Subcutaneous abdominal adipose tissue (tissue), 5 donors: ENCODE measurements around the gene CIART.
A peak's percentile ranks its signal among the peaks of the same experiment; 100 is the strongest.
"Not testable (repeated sequence)": the region's sequence is repeated elsewhere in the genome, so short reads cannot be mapped to it uniquely, and the experiment has no call there.

Source experiments
- H3K27ac ChIP-seq: one replicate; pipeline ENCODE4 v1.7.0; 2013; ENCODE audit warnings: low read depth, mild to moderate bottlenecking, inconsistent platforms, low read length, moderate library complexity
- H3K27me3 ChIP-seq, 5 donors: one replicate each; pipeline ENCODE4 v1.7.0; 2013; ENCODE audit warnings: low read length in 5 of 5, inconsistent platforms in 1 of 5; ENCODE audit not compliant: control insufficient read depth in 5 of 5, insufficient read depth in 4 of 5
- H3K36me3 ChIP-seq, 5 donors: one replicate each; pipeline ENCODE4 v1.7.0; 2013; ENCODE audit warnings: low read length in 5 of 5; ENCODE audit not compliant: control insufficient read depth in 5 of 5, insufficient read depth in 5 of 5
- H3K4me1 ChIP-seq, 5 donors: one replicate each; pipeline ENCODE4 v1.7.0; 2013; ENCODE audit warnings: low read length in 5 of 5, mild to moderate bottlenecking in 3 of 5, moderate library complexity in 1 of 5; ENCODE audit not compliant: control insufficient read depth in 5 of 5, insufficient read depth in 5 of 5
- H3K4me3 ChIP-seq, 5 donors: one replicate each; pipeline ENCODE4 v1.7.0; 2013; ENCODE audit warnings: low read length in 5 of 5, low read depth in 1 of 5
- H3K9ac ChIP-seq, 5 donors: one replicate each; pipeline ENCODE4 v1.7.0; 2013; ENCODE audit warnings: low read length in 5 of 5, mild to moderate bottlenecking in 4 of 5, moderate library complexity in 3 of 5
- H3K9me3 ChIP-seq, 5 donors: one replicate each; pipeline ENCODE4 v1.7.0; 2013; ENCODE audit warnings: low read length in 5 of 5; ENCODE audit not compliant: control insufficient read depth in 5 of 5
- donor health status: healthy.
- donor health status: healthy.
- donor health status: healthy.
- donor health status: healthy.
- donor health status: healthy.

CIART gene, protein sequence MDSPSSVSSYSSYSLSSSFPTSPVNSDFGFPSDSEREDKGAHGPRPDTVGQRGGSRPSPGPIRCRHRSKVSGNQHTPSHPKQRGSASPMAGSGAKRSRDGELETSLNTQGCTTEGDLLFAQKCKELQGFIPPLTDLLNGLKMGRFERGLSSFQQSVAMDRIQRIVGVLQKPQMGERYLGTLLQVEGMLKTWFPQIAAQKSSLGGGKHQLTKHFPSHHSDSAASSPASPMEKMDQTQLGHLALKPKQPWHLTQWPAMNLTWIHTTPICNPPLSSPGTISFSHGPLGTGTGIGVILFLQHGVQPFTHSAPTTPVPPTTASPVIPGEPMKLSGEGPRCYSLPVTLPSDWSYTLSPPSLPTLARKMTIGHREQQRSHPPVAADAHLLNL

DNA sequence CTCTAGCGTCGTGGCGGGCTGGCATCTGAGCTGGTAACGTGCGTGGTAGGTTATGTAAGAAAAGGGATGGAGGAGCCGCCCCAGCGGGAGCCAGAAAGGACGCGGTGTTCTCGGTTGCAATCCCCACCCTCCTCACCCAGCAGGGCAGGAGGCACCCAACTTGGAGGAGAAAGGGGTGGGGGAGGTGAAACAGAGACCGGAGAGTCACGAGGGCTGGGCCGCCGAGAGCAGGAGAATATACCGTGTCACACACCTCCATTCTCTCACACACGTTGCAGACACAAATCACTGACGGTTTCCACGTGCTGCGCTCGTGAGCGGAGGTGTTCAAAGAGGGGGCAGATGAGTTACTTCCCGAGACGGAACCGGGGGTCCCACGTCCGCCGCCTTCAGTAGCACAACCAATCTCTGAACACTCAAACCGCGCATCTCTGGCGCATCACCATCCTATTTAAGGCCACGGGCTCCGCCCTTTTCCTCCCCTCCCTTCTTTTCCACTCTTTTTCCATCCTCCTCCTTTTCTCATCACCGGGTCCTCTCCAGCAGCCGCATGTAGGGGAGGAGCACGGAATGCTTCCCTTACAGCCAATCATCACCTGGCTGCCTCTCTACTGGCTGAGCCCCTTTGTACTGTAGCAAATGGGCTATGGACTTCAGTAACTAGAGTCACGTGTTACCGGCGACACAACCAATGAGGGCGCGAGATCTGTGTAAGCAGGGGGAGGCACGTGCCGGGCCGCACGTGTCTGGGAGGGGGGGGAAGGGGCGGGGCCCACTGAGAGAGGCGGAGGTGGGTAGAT, at the start of gene CIART:
Gene CIART, plus strand, starts transcription at position 797 of the 800 bp plus-strand sequence. CDS start 714 bp downstream, outside the sequence.
- no peaks in the 10 kb centered on the region for H3K9me3 ChIP-seq
- H3K4me1 ChIP-seq: peaks cover 3 to 26% (median 24%) of the 10 kb centered on the region in 5 donors
- peak within 1 kb of the TSS; percentile 84 for H3K27ac ChIP-seq
- peak within 1 kb of the TSS; percentile 71 to 91 (median 77) for H3K4me3 ChIP-seq
- H3K27me3 ChIP-seq: no peaks in the 10 kb centered on the region
- H3K9ac ChIP-seq: peak within 1 kb of the TSS; percentile 34 to 79 (median 62)
- H3K36me3 ChIP-seq: peaks cover 6 to 12% (median 11%) of the 10 kb centered on the region in 5 donors

DNA sequence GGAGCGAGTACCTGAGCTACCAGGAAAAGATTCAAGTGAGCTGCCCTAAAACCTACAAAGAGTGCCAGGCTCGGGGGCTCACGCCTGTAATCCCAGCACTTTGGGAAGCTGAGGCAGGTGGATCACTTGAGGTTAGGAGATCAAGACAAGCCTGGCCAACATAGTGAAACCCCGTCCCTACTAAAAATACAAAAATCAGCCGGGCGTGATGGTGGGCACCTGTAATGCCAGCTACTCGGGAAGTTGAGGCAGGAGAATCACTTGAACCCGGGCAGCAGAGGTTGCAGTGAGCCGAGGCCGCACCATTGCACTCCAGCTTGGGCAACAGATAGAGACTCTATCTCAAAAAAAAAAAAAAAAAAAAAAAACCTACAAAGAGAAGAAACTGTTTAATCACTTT, 49.4 kb upstream of the CIART start:
- not testable (repeated sequence) for H3K4me3 ChIP-seq, H3K9me3 ChIP-seq, H3K36me3 ChIP-seq, H3K27me3 ChIP-seq
- Histone ChIP-seq H3K9ac (peak overlapping the region in 1 of 5 donors; percentile 96), H3K4me1 (peaks cover 0 to 32% (median 23%) of the 10 kb centered on the region in 5 donors), H3K27ac (peak overlapping the region; percentile 94)

DNA sequence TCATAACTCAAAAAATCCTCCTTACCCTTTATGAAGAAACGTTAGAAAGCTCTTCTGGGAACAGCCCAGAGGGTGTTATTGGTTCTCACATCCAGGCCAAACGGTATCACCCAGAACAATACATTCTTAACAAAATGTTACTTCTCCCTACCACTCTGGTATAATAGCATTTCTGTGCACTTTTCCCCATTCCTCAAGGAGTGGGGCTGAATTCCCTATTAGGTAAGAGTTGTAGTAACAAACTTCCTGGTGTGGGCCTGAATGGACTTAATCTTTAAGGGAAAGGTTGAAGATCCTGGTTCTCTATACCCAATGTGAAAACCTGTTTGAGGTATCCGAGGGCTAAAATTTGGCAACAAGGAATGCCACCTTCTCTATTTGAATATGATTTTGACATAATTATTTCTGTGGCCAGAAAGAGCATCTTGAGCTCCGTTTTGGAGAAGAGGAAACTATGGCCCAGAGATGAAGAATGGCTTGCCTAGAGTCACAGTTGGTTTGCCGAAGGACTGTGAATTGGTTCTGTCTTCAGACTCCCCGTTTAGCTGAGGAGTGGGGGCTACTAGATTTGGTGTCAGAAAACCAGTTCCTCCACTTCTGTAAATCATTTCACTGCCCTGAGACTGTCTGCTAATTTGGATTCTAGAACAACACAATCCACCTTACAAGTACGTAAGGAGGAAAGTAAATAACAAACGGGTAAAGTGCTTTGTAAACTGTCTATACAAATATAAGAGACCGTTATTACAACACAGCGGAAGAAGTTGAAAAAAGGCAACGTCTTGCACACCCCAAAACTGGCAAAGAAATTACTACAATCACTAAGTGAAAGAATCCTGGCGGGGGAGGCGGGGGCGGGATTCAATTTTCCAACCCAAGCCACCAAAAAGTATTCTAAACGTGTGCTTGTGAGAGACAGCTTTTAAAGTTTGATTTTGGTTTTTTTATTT, 48.7 kb upstream of the CIART start:
- Histone ChIP-seq H3K27ac (peak overlapping the region; percentile 94), H3K36me3 (peaks cover 0 to 3% (median 0%) of the 10 kb centered on the region in 5 donors), H3K27me3 (no peaks in the 10 kb centered on the region), H3K4me3 (peak overlapping the region; percentile 89 to 95 (median 94)), H3K9me3 (no peaks in the 10 kb centered on the region), H3K9ac (peak overlapping the region; percentile 41 to 96 (median 80)), H3K4me1 (peaks cover 0 to 32% (median 23%) of the 10 kb centered on the region in 5 donors)

DNA sequence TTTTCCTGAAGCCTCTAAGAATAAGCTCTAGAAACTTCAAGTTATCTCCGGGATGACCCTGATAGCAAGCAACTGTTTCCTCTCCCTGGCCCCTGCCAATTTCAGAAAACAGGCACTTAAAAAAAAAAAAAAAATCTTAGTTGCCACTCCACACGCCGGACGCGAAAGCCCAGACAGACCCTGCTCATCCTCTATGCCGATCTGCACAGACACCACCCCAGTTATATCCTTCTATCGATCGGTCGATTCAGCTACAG, 48.1 kb upstream of the CIART start:
- H3K9me3 ChIP-seq: no peaks in the 10 kb centered on the region
- peak overlapping the region; percentile 89 to 95 (median 94) for H3K4me3 ChIP-seq
- peaks cover 0 to 32% (median 23%) of the 10 kb centered on the region in 5 donors for H3K4me1 ChIP-seq
- no peaks in the 10 kb centered on the region for H3K27me3 ChIP-seq
- peak overlapping the region; percentile 94 for H3K27ac ChIP-seq
- peaks cover 0 to 3% (median 0%) of the 10 kb centered on the region in 5 donors for H3K36me3 ChIP-seq
- peak overlapping the region in 4 of 5 donors; percentile 80 to 96 (median 89) for H3K9ac ChIP-seq

DNA sequence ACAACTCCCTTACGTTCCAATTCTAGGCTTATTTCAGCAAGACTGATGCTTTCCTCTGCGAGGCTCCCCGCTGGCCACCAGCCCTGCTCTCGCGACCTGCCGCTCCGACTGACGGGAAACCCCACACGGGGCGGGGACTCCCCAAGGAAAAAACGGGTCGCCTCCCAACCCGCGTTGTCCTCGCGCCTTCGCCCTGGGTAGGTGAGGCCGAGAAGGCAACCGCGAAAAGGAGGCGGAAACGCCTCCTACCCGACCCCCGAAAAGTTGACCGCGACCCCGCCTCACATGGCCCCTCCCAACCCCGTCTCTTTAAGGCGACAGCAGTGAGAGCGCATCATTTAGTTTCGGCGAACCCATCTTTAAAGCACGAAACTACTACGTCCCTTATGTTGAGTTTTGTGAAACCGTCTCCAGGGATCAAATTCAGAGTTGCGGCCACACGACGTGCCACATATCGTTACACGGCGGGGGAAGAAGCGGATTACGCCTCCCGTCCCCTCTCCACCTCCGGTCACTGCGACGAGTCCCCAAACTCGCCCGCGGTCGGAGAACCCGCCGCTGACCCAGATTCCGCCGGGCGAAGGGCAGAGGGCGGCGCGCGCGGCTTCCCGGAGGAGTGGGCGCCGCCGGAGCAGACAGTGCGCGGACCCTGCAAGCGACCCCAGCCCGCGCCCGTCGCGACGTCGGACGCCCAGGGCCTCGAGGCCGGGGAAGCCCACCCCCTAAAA, 47.6 kb upstream of the CIART start:
- H3K36me3 ChIP-seq: peaks cover 0 to 3% (median 0%) of the 10 kb centered on the region in 5 donors
- H3K9ac ChIP-seq: peak overlapping the region; percentile 80 to 96 (median 90)
- peak overlapping the region; percentile 94 for H3K27ac ChIP-seq
- peak overlapping the region; percentile 89 to 95 (median 94) for H3K4me3 ChIP-seq
- H3K4me1 ChIP-seq: peaks cover 0 to 32% (median 23%) of the 10 kb centered on the region in 5 donors
- H3K27me3 ChIP-seq: no peaks in the 10 kb centered on the region
- H3K9me3 ChIP-seq: no peaks in the 10 kb centered on the region

DNA sequence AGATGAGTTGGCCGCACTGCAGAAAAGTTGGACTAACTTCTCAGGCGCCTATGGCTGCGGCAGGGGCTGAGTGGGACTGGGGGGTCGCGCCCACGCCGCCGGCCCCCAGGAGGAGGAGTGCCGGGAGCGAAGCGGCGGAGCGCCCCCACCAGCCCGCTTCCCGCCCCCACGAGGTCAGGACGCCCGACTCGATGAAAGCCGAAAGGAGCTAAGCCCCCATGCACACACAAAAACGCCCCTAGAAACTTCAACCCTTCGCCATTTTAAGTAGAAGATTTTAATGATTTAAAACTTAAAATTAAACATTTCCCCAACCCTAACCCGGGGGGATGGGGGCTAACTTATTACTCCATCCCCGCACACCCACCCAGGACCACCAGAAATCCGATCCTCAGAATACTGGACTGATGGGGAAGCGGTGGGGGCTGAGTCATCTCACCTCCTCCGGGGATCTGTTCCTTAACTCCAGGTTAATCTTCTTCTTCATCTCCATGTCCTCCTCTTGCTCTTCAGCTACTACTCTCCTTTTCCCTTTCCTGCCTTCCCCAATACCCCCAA, 47.0 kb upstream of the CIART start:
- peaks cover 0 to 32% (median 23%) of the 10 kb centered on the region in 5 donors for H3K4me1 ChIP-seq
- no peaks in the 10 kb centered on the region for H3K27me3 ChIP-seq
- peaks cover 0 to 3% (median 0%) of the 10 kb centered on the region in 5 donors for H3K36me3 ChIP-seq
- peak overlapping the region; percentile 94 for H3K27ac ChIP-seq
- peak overlapping the region; percentile 89 to 96 (median 94) for H3K4me3 ChIP-seq
- no peaks in the 10 kb centered on the region for H3K9me3 ChIP-seq
- H3K9ac ChIP-seq: peak overlapping the region; percentile 80 to 96 (median 90)

DNA sequence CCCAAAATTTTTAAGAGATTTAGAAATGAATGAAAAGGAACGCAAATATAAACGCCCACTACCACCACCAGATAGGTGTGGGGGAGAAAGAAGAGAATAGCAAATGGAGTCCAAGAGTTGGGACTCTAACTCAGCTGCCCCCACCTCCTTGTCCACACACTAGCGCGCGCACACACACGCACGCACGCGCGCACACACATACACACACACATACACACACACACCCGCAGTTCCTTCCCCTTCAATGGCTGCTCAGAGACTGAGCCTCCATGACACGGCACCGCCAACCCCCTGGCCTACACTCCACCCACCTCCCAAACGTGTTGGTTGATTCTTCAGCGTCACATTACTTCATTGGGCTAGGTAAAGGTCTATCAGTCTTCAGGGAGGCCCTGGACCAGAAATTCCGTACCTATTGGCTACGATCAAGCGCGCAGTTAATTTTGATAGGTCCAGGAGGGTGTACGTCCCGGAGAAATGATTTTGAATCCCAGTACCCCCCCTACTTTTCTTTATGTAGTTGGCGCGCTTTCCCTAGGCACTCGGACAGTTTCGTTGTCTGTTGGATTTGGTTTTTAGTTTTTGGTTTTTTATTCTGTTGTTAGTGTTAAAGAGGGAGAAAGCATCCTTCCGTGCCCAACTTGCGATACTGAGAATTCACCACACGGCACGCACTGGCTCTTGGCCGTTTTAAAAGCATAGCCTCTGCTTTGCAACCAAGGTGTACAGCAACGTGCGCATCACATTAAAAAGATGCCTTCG, 46.3 kb upstream of the CIART start, which contains the start of gene ANP32E:
Gene ANP32E, minus strand, starts transcription at position 261 of the 762 bp plus-strand sequence. CDS start 326 bp downstream, outside the sequence.
- H3K36me3 ChIP-seq: peaks cover 0 to 3% (median 0%) of the 10 kb centered on the region in 5 donors
- H3K9ac ChIP-seq: peak within 1 kb of the TSS; percentile 80 to 96 (median 90)
- peak within 1 kb of the TSS; percentile 94 for H3K27ac ChIP-seq

DNA sequence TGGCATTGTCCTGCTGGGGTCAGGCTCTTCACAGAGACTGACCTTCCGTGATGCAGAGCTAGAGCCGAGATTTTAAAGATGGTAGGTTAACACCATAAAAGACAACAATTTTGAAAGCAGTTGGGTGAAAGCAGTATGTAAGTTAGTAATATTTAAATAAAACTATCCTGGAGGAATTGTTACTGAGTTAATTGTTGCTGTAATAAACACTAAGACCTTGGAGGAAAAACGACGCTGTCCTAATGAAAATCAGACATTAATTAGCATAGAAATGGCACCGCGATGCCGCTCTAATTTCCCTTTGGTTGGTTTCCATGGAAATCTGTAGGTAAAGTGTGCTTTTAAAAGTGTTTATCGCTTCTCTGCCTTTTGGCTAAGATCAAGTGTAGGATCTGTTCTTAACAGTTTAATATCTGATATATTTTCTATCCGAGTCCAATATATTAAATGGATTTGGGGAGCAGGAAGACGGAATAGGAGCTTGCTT, 45.7 kb upstream of the CIART start:
- H3K27ac ChIP-seq: peak overlapping the region; percentile 94
- H3K9ac ChIP-seq: peak overlapping the region in 3 of 5 donors; percentile 80 to 96 (median 93)
- peaks cover 0 to 32% (median 23%) of the 10 kb centered on the region in 5 donors for H3K4me1 ChIP-seq
- no peaks in the 10 kb centered on the region for H3K27me3 ChIP-seq
- H3K36me3 ChIP-seq: no peaks in the 10 kb centered on the region
- no peaks in the 10 kb centered on the region for H3K9me3 ChIP-seq
- H3K4me3 ChIP-seq: peak overlapping the region; percentile 89 to 96 (median 94)

More for the DNA sequence above, 46.3 kb upstream of the CIART start, which contains the start of gene ANP32E:
- peak within 1 kb of the TSS; percentile 89 to 96 (median 94) for H3K4me3 ChIP-seq
- H3K27me3 ChIP-seq: no peaks in the 10 kb centered on the region
- H3K9me3 ChIP-seq: no peaks in the 10 kb centered on the region
- H3K4me1 ChIP-seq: peaks cover 0 to 32% (median 23%) of the 10 kb centered on the region in 5 donors
